Adrenal gland (tissue), 12 donors: ENCODE results near the gene SETBP1. TPM values are rescaled to one million over a fixed set of nuclear protein-coding genes. Genes with fewer than 3 reads are reported as not detected.

Experiments
- DNase-seq, 7 donors: peaks; one replicate each; pipeline ENCODE4 v3.0.0-alpha.2; 2019 to 2020
- H3K27ac ChIP-seq, 5 donors: fragments of 200-600 bp; sonication (generic) in 4 of 5; 1 replicate in 3 of 5; 2 replicates in 2 of 5; pipeline versions ENCODE4 v1.5.1 to v1.8.0; 2016 to 2020; ENCODE audit warnings: mild to moderate bottlenecking in 1 of 5
- H3K27me3 ChIP-seq: fragments of 200-600 bp; 2 replicates; pipeline ENCODE4 v1.8.0; 2021
- H3K36me3 ChIP-seq, 2 donors: fragments of 200-600 bp; replicated peaks in 1 of 2; 1 replicate in 1 of 2; 2 replicates in 1 of 2; pipeline versions ENCODE4 v1.5.1 to v1.8.0; 2018 to 2022
- H3K4me1 ChIP-seq, 2 donors: fragments of 200-600 bp; replicated peaks in 1 of 2; 1 replicate in 1 of 2; 2 replicates in 1 of 2; pipeline versions ENCODE4 v1.5.1 to v1.8.0; 2018 to 2021
- H3K4me3 ChIP-seq, 4 donors: fragments of 200-600 bp; sonication (generic) in 3 of 4; one replicate each; pipeline ENCODE4 v1.5.1; 2016 to 2018
- H3K9me3 ChIP-seq, 3 donors: fragments of 200-600 bp; sonication (generic) in 1 of 3; replicated peaks in 1 of 3; 1 replicate in 2 of 3; 2 replicates in 1 of 3; pipeline versions ENCODE4 v1.5.1 to v1.8.0; 2016 to 2021
- POLR2A ChIP-seq, 2 donors: fragments of 450-650 bp; IDR thresholded peaks; one replicate each; pipeline ENCODE4 v1.6.1; 2017; ENCODE audit warnings: antibody characterized with exemption in 2 of 2, mild to moderate bottlenecking in 2 of 2, moderate library complexity in 1 of 2
- WGBS, 4 donors: extraction: QIAGEN DNeasy Blood & Tissue Kit in 2 of 4; methylation state at CpG; one replicate each; pipeline versions ENCODE4 v1.1.5 to v1.1.7; 2013 to 2017; 5-methylcytosine and 5-hydroxymethylcytosine counted together
- intact Hi-C, 2 donors: fragments of 100-400 bp; cut with DNase I; formaldehyde crosslinking; loops; one replicate each; pipeline versions ENCODE4 v1.14.1 to v1.15.0; 2022 to 2023
- polyA plus RNA-seq, 3 donors: library from polyadenylated mRNA; stranded (reverse); fragments of 200-250 nt in 2 of 3; fragments of 350-450 nt in 1 of 3; fragmentation: Illumina TruSeq in 1 of 3; extraction: RNeasy Lipid Tissue Mini Kit (QIAGEN cat#74804) in 1 of 3; gene quantifications; one replicate each; pipeline ENCODE4 v1.2.3, GENCODE V29; 2013 to 2014
- total RNA-seq, 9 donors: library from RNA; depleted of rRNA in 4 of 9; stranded (reverse); fragments of >200 nt in 4 of 9; fragments of 120-200 nt in 1 of 9; fragmentation: NEBNext Ultra II Directional in 1 of 9; extraction: Animal tissue kit (Norgen Biotek cat#: 25700) in 1 of 9; gene quantifications; one replicate each; pipeline versions ENCODE4 v1.1.0 to v1.2.4, GENCODE V29; 2013 to 2023
- TF ChIP-seq, protein P1 (sequence below), 6 experiments: fragments of 450-650 bp in 4 of 6; fragments of 200-600 bp in 2 of 6; sonication (generic) in 1 of 6; IDR thresholded peaks; 1 replicate in 5 of 6; 2 replicates in 1 of 6; pipeline versions ENCODE4 v1.5.1 to v1.8.0; 2016 to 2021; ENCODE audit warnings: antibody characterized with exemption in 6 of 6, mild to moderate bottlenecking in 2 of 6, moderate library complexity in 1 of 6
- donor health status: healthy with polysubstance abuse.
- donor health status: Bipolar disorder and iron deficiency.
- donor health status: DM: yes; HTN: yes; CAD: no.
- donor health status: DM: no; HTN: no; CAD: no.
- donor health status: DM: no; HTN: no; CAD: no.
- donor health status: DM: yes; HTN: yes; CAD: no.

Gene SETBP1
- total and polyA plus RNA-seq, 12 donors: 1.2 to 18.0 (median 9.4) TPM

DNA sequence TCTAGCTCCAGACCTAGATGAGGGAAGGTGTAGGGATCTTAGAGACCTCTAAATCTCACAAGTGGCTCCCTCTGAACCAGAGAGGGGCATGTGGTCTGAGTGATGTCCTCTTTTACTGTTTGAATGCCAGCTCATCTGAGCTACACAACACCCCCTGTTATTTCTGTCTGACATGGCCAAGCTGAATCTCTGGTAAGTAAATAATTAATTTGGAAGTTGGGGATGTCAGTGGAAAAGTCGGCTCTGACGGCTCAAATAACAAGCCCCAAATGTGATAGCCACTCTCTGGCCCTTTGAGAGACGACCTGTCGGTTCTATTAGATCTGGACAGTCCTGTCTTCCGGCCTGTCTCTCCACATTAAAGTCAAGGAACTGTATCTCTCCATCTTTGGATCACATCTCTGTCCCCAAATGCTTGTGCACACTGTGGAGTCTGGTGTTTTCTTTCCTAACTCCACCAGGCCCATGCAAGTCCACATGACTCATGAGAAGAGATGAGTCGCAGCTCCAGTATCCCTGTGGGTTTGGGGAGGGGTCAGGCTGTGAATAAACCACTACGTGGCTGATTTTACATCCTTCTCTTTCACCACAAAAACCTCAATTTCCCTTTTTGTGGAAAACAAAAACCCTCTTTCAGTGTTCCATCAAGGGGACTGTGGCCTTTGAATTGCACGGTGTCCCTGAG is 52.5 kb downstream of the SETBP1 start:
- no peaks in the 10 kb centered on the region for H3K9me3 ChIP-seq
- no peaks in the 10 kb centered on the region for H3K36me3 ChIP-seq
- no peaks in the 10 kb centered on the region for H3K27me3 ChIP-seq
- H3K4me1 ChIP-seq: no peaks in the 10 kb centered on the region
- intact Hi-C loops: no loop called here
- no peak overlapping the region for H3K27ac ChIP-seq
- TF ChIP-seq POLR2A (IDR thresholded peaks at IDR 0.05): no peak
- TF ChIP-seq, protein P1, sequence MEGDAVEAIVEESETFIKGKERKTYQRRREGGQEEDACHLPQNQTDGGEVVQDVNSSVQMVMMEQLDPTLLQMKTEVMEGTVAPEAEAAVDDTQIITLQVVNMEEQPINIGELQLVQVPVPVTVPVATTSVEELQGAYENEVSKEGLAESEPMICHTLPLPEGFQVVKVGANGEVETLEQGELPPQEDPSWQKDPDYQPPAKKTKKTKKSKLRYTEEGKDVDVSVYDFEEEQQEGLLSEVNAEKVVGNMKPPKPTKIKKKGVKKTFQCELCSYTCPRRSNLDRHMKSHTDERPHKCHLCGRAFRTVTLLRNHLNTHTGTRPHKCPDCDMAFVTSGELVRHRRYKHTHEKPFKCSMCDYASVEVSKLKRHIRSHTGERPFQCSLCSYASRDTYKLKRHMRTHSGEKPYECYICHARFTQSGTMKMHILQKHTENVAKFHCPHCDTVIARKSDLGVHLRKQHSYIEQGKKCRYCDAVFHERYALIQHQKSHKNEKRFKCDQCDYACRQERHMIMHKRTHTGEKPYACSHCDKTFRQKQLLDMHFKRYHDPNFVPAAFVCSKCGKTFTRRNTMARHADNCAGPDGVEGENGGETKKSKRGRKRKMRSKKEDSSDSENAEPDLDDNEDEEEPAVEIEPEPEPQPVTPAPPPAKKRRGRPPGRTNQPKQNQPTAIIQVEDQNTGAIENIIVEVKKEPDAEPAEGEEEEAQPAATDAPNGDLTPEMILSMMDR (IDR thresholded peaks at IDR 0.05): no peak
- H3K4me3 ChIP-seq: no peak overlapping the region
- 71 to 75% (median 73%) methylated on average over 8 of the region's 8 CpGs for WGBS, 4 donors
- DNase-seq: peak in 3 of 7 donors; percentile 28 to 52 (median 50)

GRCh38 chr18:44733754-44734465 is 53.2 kb downstream of the SETBP1 start:
- no peaks in the 10 kb centered on the region for H3K4me1 ChIP-seq
- 66 to 86% (median 76%) methylated on average over 3 of the region's 3 CpGs for WGBS, 4 donors
- intact Hi-C loops: no loop called here
- H3K27ac ChIP-seq: no peak overlapping the region
- no peaks in the 10 kb centered on the region for H3K9me3 ChIP-seq
- no peaks in the 10 kb centered on the region for H3K27me3 ChIP-seq
- no peak for DNase-seq
- H3K36me3 ChIP-seq: no peaks in the 10 kb centered on the region
- no peak overlapping the region for H3K4me3 ChIP-seq
- TF ChIP-seq, protein P1 (IDR thresholded peaks at IDR 0.05): no peak
- no peak for TF ChIP-seq POLR2A (IDR thresholded peaks at IDR 0.05)

DNA sequence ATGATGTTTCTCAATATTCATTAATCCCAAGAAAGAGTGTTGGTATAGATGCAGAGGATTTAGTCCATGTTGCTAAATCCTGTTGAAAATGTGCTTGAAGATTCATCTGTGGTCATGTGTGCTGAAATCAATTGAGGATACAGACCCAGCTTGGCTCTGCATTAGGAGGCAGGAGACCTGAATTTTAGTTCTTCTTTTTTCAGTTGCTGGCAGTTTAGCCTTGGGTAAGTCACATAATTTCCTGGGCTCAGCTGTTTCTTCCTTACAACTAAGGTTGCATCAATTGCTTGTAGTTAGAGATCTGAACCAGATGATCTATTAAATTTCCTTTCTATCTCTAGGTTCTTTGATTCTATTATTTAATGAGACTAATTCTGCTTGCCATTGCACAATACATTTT is 54.4 kb downstream of the SETBP1 start:
- TF ChIP-seq, protein P1 (IDR thresholded peaks at IDR 0.05): no peak
- TF ChIP-seq POLR2A (IDR thresholded peaks at IDR 0.05): no peak

GRCh38 chr18:44736664-44737380 is 56.1 kb downstream of the SETBP1 start:
- TF ChIP-seq, protein P1 (IDR thresholded peaks at IDR 0.05): no peak
- no peak for TF ChIP-seq POLR2A (IDR thresholded peaks at IDR 0.05)
- Histone ChIP-seq H3K27me3 (no peaks in the 10 kb centered on the region), H3K4me1 (no peaks in the 10 kb centered on the region), H3K27ac (peak overlapping the region in 1 of 5 donors; percentile 4), H3K9me3 (no peaks in the 10 kb centered on the region), H3K4me3 (no peak overlapping the region), H3K36me3 (no peaks in the 10 kb centered on the region)
- DNase-seq: no peak
- intact Hi-C loops: no loop called here
- 82 to 94% (median 85%) methylated on average over 3 of the region's 3 CpGs for WGBS, 4 donors

More for the DNA sequence above, 54.4 kb downstream of the SETBP1 start:
- Histone ChIP-seq H3K36me3 (no peaks in the 10 kb centered on the region), H3K27me3 (no peaks in the 10 kb centered on the region), H3K4me1 (no peaks in the 10 kb centered on the region), H3K9me3 (no peaks in the 10 kb centered on the region), H3K4me3 (no peak overlapping the region), H3K27ac (no peak overlapping the region)
- DNase-seq: no peak
- intact Hi-C loops: no loop called here
